Lower leg skin (tissue), 3 donors: ENCODE data around the gene SLC22A23.

Experiments used
- CTCF ChIP-seq, 3 donors: fragments of 450-650 bp; IDR thresholded peaks; one replicate each; pipeline ENCODE4 v1.5.1; 2016; ENCODE audit warnings: antibody characterized with exemption in 3 of 3, mild to moderate bottlenecking in 3 of 3, moderate library complexity in 2 of 3
- POLR2A ChIP-seq, 2 donors: fragments of 450-650 bp; IDR thresholded peaks; one replicate each; pipeline ENCODE4 v1.6.1; 2016 to 2017; ENCODE audit warnings: antibody characterized with exemption in 2 of 2, mild to moderate bottlenecking in 1 of 2, moderate library complexity in 1 of 2

- TF ChIP-seq CTCF (IDR thresholded peaks at IDR 0.05) = no peak
- TF ChIP-seq POLR2A (IDR thresholded peaks at IDR 0.05) = no peak
These were observed 95.4 kb downstream of the SLC22A23 start for GRCh38 chr6:3361312-3362037.
